Fibroblast of mammary gland (primary cell): ENCODE results near the gene SND1.
A peak's percentile ranks its signal among the peaks of the same experiment; 100 is the strongest.
"Not testable (repeated sequence)": the region's sequence is repeated elsewhere in the genome, so short reads cannot be mapped to it uniquely, and the experiment has no call there.

Experiments
- DNase-seq: peaks from one replicate; pipeline ENCODE4 v3.0.0-alpha.2; 2010; ENCODE audit warnings: low read depth
- H3K4me3 ChIP-seq: 2 replicates; pipeline ENCODE4 v1.5.1; 2011; ENCODE audit warnings: low read depth, mild to moderate bottlenecking, low read length, moderate library complexity; ENCODE audit not compliant: control insufficient read depth
- TF ChIP-seq, protein P1 (sequence below): conservative IDR thresholded peaks from 2 replicates; pipeline ENCODE4 v1.5.1; 2011; ENCODE audit warnings: low read depth, low read length, inconsistent platforms; ENCODE audit not compliant: control insufficient read depth, insufficient read depth

SND1 gene

DNA sequence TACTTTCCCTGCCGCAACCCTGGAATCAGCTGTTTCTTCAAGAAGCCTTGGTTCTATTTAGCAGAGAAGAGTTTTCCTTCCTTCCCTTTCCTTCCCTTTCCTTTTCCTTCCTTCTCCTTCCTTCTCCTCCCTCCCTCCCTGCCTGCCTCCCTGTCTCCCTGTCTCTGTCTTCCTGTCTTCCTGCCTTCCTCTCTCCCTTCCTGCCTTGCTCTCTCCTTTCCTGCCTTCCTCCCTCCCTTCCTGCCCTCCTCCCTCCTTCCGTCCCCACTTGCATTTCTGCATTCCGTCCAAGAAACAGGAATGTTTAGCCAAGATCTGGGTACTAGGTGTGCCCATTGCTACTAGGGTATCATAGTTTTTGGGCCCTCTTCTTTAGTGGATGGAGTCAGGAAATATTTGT, 21.9 kb downstream of the SND1 start:
- TF ChIP-seq, protein P1, sequence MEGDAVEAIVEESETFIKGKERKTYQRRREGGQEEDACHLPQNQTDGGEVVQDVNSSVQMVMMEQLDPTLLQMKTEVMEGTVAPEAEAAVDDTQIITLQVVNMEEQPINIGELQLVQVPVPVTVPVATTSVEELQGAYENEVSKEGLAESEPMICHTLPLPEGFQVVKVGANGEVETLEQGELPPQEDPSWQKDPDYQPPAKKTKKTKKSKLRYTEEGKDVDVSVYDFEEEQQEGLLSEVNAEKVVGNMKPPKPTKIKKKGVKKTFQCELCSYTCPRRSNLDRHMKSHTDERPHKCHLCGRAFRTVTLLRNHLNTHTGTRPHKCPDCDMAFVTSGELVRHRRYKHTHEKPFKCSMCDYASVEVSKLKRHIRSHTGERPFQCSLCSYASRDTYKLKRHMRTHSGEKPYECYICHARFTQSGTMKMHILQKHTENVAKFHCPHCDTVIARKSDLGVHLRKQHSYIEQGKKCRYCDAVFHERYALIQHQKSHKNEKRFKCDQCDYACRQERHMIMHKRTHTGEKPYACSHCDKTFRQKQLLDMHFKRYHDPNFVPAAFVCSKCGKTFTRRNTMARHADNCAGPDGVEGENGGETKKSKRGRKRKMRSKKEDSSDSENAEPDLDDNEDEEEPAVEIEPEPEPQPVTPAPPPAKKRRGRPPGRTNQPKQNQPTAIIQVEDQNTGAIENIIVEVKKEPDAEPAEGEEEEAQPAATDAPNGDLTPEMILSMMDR: no peak
- H3K4me3 ChIP-seq: no peak overlapping the region
- DNase-seq: peak; percentile 20

DNA sequence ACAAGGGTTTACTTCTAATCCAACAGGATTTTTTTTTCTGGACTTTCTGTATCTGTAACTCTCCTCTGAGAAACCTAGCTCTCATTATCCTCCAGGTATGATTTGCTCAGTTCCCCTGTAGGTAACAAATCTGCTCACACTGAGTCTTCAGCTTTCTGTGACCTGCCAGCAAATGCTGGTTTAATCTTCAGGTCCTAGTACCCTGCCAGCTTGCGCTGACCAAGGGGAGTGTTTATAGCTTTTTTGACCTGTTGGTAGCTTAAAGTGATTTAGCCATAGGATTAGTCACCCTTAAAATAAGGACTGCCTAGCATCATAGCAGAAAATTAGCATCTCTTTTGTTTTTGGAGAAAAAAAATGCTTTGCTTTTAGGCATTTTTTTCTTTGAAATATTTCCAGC, 22.4 kb downstream of the SND1 start:
- peak; percentile 45 for DNase-seq
- no peak overlapping the region for H3K4me3 ChIP-seq
- TF ChIP-seq, protein P1: no peak

DNA sequence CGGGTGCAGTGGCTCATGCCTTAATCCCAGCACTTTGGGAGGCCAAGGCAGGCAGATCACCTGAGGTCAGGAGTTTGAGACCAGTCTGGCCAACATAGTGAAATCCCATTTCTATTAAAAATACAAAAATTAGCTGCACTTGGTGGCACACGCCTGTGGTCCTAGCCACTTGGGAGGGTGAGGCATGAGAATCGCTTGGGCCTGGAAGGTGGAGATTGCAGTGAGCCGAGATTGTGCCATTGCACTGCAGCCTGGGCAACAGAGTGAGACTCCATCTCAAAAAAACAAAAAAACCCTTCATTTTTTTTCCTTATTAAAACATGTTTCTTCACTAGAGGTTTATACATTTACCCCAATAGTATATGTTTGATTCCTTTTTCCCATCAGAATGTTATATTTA, 22.9 kb downstream of the SND1 start:
- not testable (repeated sequence) for H3K4me3 ChIP-seq, DNase-seq

DNA sequence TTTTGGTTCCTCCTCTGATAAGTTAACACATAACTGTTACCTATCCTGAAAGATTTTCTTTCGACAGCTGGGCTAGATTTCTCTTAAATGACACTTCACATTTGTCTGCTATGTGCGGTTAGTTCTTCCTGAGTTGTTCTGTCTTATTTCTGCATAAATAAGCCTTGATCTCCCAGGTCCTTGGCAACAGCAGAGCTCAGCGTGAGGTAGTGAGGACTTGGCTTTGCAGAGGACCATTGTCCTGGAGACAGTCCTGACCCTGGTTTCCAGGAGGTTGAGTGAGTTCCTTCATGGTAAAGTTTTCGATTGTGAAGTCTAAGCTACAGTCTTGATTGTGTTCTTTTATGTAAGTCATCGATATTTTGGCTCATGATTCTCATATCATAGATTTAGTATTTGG, 23.7 kb downstream of the SND1 start:
- TF ChIP-seq, protein P1: no peak
- DNase-seq: no peak
- H3K4me3 ChIP-seq: no peak overlapping the region

DNA sequence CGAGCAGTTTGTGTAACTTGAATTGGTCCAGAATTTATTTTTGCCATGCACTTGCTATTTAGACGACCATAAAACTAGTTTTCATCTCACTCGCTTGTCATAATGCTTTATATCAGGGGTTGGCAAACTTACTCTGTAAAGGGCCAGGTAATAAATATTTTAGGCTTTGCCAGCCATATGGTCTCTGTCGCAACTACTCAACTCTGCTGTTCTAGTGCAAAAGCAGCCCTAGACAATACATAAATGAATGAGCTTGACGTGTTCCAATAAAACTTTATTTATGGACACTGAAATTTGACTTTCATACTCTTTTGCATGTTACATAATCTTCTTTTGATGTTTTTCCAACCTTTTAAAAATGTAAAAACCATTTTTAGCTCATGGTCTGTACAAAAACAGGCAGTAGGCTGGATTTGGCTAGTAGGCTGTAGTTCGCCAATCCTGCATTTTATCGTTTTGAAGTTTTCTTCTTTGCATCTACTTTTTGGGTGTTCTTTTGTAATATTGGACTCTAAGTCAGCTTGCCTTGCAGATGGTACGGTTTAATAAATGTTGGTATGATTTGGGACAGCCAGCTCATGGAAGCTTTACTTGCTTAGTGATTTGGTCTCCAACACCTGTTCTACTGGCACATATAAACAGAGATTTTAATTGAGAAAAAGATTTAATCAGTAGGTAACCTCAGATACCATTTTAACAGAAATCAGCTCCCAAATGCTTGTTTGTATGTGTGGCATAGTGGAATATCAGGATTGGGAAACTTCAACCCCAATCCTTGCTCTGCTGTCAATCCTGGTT, 25.6 kb downstream of the SND1 start:
- TF ChIP-seq, protein P1: no peak
- no peak overlapping the region for H3K4me3 ChIP-seq
- DNase-seq: no peak

DNA sequence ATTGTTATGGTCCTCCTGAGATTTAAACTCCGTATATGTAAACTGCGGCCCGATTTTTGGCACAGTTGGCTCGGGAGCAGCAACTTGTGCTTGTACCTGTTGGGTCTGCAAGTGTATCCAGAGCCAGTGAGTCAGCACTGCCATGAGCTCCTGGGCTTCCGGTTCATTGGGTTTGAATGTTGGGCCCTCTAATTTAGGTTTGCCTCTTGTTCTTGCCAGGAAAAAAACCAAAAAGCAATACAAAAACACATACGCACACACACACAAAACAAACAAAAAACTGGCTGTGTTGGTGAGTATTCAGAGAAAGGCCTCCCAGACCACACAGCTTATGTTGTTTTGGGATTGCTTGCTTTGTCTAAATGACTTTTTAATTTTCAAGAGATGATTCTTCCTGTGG, 26.3 kb downstream of the SND1 start:
- H3K4me3 ChIP-seq: no peak overlapping the region
- no peak for DNase-seq
- TF ChIP-seq, protein P1: no peak

DNA sequence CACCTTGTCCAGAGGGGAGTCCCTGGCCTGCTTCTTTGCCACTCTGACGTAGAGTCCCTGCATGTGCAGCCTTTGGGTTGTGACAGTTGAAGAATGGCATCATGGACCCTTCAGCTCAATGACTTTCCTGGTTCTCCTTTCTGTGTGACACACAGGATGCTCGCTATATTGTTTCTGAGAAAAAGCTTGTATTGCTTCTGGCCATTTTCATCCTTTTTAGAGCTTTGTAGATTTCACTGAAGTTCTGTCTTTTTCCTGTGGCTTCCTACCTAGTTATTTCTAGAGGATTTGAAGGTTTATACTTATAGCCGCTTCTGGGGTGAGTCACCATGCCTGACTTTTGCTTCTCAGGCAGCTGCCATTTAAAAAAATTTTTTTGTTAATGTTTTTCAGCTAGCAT, 27.0 kb downstream of the SND1 start:
- peak; percentile 35 for DNase-seq
- H3K4me3 ChIP-seq: no peak overlapping the region
- TF ChIP-seq, protein P1: no peak
